IPS DF 4.7 (cell line): ENCODE measurements around the gene PPOX.
A peak's percentile ranks its signal among the peaks of the same experiment; 100 is the strongest.

Source experiments
- DNase-seq: peaks from one replicate; pipeline ENCODE4 v3.0.0-alpha.2; 2013; ENCODE audit warnings: low spot score; ENCODE audit errors: extremely low read depth

The PPOX gene

DNA sequence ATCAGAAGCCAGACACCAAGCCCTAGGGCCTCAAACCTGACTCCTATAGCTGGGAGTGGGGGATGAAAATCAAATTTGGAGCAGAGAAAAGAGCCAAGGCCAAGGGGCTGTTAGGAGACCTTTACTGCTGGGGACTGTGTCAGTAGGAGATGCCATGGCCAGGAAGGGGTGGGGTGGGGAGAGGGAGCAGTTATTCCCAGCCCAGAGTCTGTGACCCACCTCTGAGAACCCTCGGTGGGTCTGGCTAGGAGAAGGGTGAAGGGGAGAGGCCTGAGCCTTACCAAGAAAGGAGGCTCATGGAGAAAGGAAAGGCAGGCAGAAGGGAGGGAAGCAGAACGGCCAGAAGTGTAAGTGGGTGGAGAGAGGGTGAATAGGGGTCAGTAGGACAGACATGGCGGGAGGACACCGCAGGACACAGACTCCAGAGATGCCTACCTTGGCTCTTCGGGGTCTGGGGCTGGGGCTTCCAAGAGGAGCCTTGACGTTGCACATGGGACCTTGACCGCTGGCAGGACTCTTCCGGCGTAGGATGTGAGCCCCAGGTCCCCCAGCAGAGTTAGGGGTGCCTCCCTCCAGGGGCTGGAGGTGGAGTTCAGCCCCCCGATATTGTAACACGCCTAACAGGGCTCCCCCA lies 31.5 kb downstream of the PPOX start:
- no peak for DNase-seq

DNA sequence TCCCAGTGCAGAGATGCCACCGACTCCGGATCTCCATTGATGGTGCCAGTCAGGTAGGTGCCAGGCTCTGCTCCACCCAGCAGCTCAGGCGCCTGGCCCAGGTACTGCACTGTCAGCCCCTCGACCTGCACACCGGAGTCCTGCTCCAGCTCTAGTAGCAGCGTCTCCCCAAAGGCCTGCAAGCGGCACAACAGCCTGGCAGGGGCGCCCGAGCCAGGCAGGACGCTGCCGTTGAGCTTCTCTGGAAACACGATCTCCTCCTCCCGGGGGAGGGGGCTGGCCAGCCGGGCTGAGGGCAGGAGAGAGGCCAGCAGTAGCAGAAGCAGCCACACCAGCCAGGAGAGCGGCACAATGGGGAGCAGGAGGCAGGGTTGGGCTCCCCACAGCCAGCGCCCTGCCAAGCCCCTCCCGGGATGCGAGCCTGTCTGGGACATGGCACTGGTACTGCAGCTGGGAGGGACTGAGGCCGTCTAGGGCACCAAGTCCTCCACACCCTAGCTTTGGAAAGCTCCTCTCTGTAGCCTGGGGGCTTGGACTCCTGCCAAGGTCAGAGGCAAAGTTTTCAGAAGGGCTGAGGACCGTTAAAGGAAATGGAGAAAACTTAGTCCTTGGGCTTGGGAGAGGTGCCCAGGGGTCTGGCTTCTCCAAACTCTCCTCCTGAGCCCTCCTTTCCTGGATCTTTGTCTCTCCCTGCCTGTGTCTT lies 32.1 kb downstream of the PPOX start:
- DNase-seq = no peak

GRCh38 chr1:161198897-161199431 lies 32.7 kb downstream of the PPOX start, which contains the start of gene ADAMTS4:
Gene ADAMTS4 (minus strand): TSS chr1:161199054. CDS start chr1:161198627, 427 bp downstream.
- DNase-seq = no peak

- no peak for DNase-seq
Measured at GRCh38 chr1:161199506-161200139, 33.4 kb downstream of the PPOX start.

- no peak for DNase-seq
Measured at GRCh38 chr1:161200421-161200991, 34.3 kb downstream of the PPOX start.

GRCh38 chr1:161200992-161201835 lies 35.0 kb downstream of the PPOX start:
- no peak for DNase-seq

GRCh38 chr1:161201836-161202712 lies 35.8 kb downstream of the PPOX start, which contains the start of gene NDUFS2:
Gene NDUFS2 (plus strand): TSS chr1:161202367. CDS start chr1:161202386, 19 bp downstream.
- peak; percentile 99 for DNase-seq

- no peak for DNase-seq
Measured at GRCh38 chr1:161206411-161207140, 40.4 kb downstream of the PPOX start.

GRCh38 chr1:161207173-161207572 lies 40.9 kb downstream of the PPOX start:
- no peak for DNase-seq

GRCh38 chr1:161209790-161210409 lies 43.7 kb downstream of the PPOX start:
- no peak for DNase-seq

DNA sequence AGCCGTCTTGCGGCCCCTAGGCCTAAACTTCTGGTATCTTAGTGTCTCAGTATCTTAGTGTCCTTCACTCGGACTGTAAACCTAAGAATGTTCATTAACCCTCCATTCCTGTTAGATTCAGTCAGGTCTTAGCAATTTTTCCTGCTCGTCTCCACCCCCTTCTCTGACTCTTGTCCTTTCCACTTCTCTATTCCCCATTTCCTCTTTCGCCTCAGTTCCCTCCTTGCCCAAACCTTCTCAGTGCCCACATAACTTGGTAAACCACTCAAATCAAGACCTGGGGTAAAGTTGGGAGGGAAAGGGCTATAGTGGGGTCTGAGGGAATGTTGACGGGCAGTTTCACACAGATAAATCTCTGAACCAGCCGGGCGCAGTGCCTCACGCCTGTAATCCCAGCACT lies 48.1 kb downstream of the PPOX start:
- DNase-seq = no peak

DNA sequence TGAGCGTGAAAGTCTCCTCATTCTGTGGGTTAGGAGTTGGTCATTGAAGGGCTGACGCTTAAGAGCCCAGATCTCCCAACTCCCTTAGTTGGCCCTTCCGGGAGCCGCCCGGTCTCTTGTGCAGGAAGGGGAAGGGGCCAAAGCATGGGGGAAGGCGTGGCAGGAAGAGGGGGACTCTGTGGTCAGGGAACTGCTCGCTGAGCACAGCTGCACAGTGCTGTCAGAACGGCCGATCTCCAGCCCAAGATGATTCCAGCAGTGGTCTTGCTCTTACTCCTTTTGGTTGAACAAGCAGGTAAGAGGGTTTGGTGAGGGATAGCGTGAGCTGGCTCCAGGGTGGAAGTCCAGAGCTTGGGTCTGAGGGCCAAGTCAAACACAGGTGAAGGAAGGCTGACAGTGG lies 48.9 kb downstream of the PPOX start, which contains the start of gene FCER1G:
Gene FCER1G, plus strand, starts transcription at position 220 of the 400 bp plus-strand sequence. Its CDS starts 27 bp downstream, at position 247.
- no peak for DNase-seq

DNA sequence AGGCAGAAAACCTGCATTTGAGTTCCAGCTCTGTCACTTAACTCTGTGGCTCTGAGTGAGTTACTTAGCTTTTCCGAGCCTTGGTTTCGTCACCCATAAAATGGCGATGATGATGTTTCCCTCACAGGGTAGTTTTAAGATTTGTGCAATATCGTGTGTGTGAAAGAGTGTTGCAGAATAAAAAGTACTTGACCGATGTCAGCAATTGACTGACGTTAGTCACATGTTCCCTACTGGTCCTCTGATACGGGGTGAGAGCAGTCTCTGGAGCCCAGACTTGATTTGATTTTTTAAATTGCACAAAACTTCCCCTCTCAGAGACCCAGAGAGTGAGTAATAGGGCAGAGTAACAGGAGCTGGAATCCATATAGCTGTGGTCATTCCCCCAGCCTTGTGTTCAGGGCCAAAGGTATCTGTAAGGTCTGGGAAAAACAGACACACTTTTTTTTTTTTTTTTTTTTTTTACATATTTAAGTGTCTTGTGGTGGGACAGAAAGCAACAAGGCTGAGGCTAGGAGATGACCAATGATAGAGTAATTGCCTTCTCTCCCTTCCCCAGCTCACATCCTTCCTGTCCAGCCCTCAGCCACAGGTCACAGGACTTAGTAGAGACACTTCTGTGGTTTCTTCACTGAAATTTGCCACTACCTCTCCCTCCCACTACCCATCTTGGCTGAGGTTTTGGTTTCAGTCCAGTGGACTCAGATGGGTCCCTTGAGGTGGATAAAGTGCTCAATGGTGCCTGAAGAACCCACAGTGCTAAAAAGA lies 50.9 kb downstream of the PPOX start:
- no peak for DNase-seq

DNA sequence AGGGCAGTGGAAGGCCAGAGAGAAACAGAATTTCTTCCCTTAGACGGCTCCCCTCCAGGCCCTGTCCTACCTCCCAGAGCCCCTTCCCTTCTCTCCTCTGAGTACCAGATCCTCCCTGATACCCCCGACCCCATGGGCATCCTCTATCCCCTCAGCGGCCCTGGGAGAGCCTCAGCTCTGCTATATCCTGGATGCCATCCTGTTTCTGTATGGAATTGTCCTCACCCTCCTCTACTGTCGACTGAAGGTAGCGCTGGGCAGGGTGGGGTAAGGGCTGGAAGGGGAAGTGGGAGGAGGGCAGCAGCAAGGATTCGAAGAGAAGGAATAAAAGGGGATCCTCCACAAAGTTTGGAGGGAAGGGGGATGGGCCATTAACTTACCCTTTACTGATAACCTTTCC lies 51.6 kb downstream of the PPOX start:
- no peak for DNase-seq

GRCh38 chr1:161218301-161219077 lies 52.3 kb downstream of the PPOX start:
- no peak for DNase-seq

- DNase-seq = no peak
Measured at GRCh38 chr1:161219078-161219892, 53.1 kb downstream of the PPOX start.
